WTC11 (cell line): ENCODE data around the gene TMEM14A.

Source experiments
- CTCF ChIP-seq: fragments of 200-600 bp; IDR thresholded peaks from 2 replicates; pipeline ENCODE4 v1.8.0; 2022; ENCODE audit warnings: antibody characterized with exemption
- E2F4 ChIP-seq: sonication (generic); formaldehyde crosslinking; IDR thresholded peaks from 2 replicates; pipeline ENCODE4 v1.8.1; 2022; ENCODE audit warnings: low read depth, mild to moderate bottlenecking, moderate library complexity, missing genetic modification reagents, borderline replicate concordance
- HMGXB4 ChIP-seq: sonication (generic); formaldehyde crosslinking; IDR thresholded peaks from 2 replicates; pipeline ENCODE4 v1.8.1; 2023; ENCODE audit warnings: mild to moderate bottlenecking, moderate library complexity, missing genetic modification reagents
- MXD4 ChIP-seq: fragments of 250-450 bp; sonication (Bioruptor Pico); IDR thresholded peaks from 2 replicates; pipeline ENCODE4 v1.8.0; 2021; ENCODE audit warnings: mild to moderate bottlenecking, moderate library complexity, borderline replicate concordance
- MYBL2 ChIP-seq: sonication (generic); formaldehyde crosslinking; IDR thresholded peaks from 2 replicates; pipeline ENCODE4 v1.8.1; 2023; ENCODE audit warnings: mild to moderate bottlenecking, moderate library complexity, missing genetic modification reagents
- NFYB ChIP-seq: sonication (generic); formaldehyde crosslinking; conservative IDR thresholded peaks from 2 replicates; pipeline ENCODE4 v1.8.0; 2022; ENCODE audit warnings: low read depth, missing genetic modification reagents
- SP1 ChIP-seq: sonication (generic); formaldehyde crosslinking; conservative IDR thresholded peaks from 2 replicates; pipeline ENCODE4 v1.8.1; 2022; ENCODE audit warnings: missing genetic modification reagents
- TEAD4 ChIP-seq: sonication (generic); formaldehyde crosslinking; IDR thresholded peaks from 2 replicates; pipeline ENCODE4 v1.8.0; 2022; ENCODE audit warnings: mild to moderate bottlenecking, missing genetic modification reagents
- ZBTB43 ChIP-seq: sonication (generic); formaldehyde crosslinking; IDR thresholded peaks from 2 replicates; pipeline ENCODE4 v1.8.1; 2023; ENCODE audit warnings: mild to moderate bottlenecking, missing genetic modification reagents

GRCh38 chr6:52636830-52637229, 34.1 kb upstream of the TMEM14A start:
- TF ChIP-seq CTCF (no peak), NFYB (CRISPR knock-in tag) (no peak), HMGXB4 (CRISPR knock-in tag) (no peak), TEAD4 (CRISPR knock-in tag) (no peak), E2F4 (CRISPR knock-in tag) (no peak), MXD4 (no peak), ZBTB43 (CRISPR knock-in tag) (no peak), MYBL2 (CRISPR knock-in tag) (no peak), SP1 (no peak)
